OCI-LY3 (cell line): ENCODE data around the gene RERE.

Source experiments
- CTCF ChIP-seq: fragments of 200-600, 300-600 bp; sonication (generic); IDR thresholded peaks from 2 replicates; pipeline ENCODE4 v1.5.1; 2014; ENCODE audit warnings: antibody characterized with exemption, low read length, low read depth
- EZH2phosphoT487 ChIP-seq: fragments of 200-600 bp; shearing (Covaris generic); IDR thresholded peaks from 2 replicates; pipeline ENCODE4 v1.6.1; 2018; ENCODE audit warnings: antibody characterized with exemption, mixed run types, low read depth

- TF ChIP-seq CTCF, result no peak
- TF ChIP-seq EZH2phosphoT487, result no peak
Observed at GRCh38 chr1:8765198-8765597, 52.2 kb downstream of the RERE start.
